Caco-2 (cell line): ENCODE measurements around the gene PLPPR3. TPM values are rescaled to one million over a fixed set of nuclear protein-coding genes. Genes with fewer than 3 reads are reported as not detected.

Experiments used
- Bru-seq: library from RNA; stranded (reverse); fragments of 400-500 nt; gene quantifications from one replicate; lab custom pipeline; 2021; lab: Mats Ljungman, UMichigan
- BruChase-seq, 2 experiments: library from RNA; stranded (reverse); fragments of 400-500 nt; gene quantifications; one replicate each; lab custom pipeline; 2021; lab: Mats Ljungman, UMichigan
- BruUV-seq: library from RNA; stranded (reverse); fragments of 400-500 nt; replicated peaks from 2 replicates; lab custom pipeline; 2021; lab: Mats Ljungman, UMichigan
- CTCF ChIA-PET: fragments of 300-600 bp; sonication (Branson Sonifier 250); formaldehyde crosslinking; loops from one replicate; lab custom pipeline; 2022; ENCODE audit warnings: antibody characterized with exemption; lab: Charles Lee
- POLR2A ChIA-PET: fragments of 300-600 bp; sonication (Branson Sonifier 250); formaldehyde crosslinking; loops from one replicate; lab custom pipeline; 2022; ENCODE audit warnings: antibody characterized with exemption; lab: Charles Lee
- DNase-seq, 2 experiments: peaks; one replicate each; pipeline versions ENCODE4 v3.0.0 to v3.0.0-alpha.2; 2020 to 2022
- H3K27me3 ChIP-seq: replicated peaks from 2 replicates; pipeline ENCODE4 v1.6.0; 2011; ENCODE audit warnings: low read length; ENCODE audit not compliant: control insufficient read depth, insufficient read depth
- H3K36me3 ChIP-seq: 2 replicates; pipeline ENCODE4 v1.5.1; 2011; ENCODE audit warnings: low read length; ENCODE audit not compliant: control insufficient read depth, insufficient read depth
- H3K4me1 ChIP-seq: fragments of 250-450 bp; sonication (Bioruptor Pico); 2 replicates; pipeline ENCODE4 v1.5.1; 2020; ENCODE audit warnings: mild to moderate bottlenecking
- H3K4me3 ChIP-seq: 2 replicates; pipeline ENCODE4 v1.5.1; 2011; ENCODE audit warnings: low read depth, mild to moderate bottlenecking, control low read depth, low read length
- H3K9me3 ChIP-seq: fragments of 250-450 bp; sonication (Bioruptor Pico); 2 replicates; pipeline ENCODE4 v1.5.1; 2020; ENCODE audit warnings: mild to moderate bottlenecking, moderate library complexity
- H3K27ac Mint-ChIP-seq: one replicate; pipeline ENCODE4 v1.8.0; 2022; ENCODE audit warnings: mixed read lengths; ENCODE audit not compliant: unreplicated experiment
- H3K27me3 Mint-ChIP-seq: one replicate; pipeline ENCODE4 v1.8.0; 2022; ENCODE audit warnings: mixed read lengths; ENCODE audit not compliant: insufficient read depth, unreplicated experiment
- H3K36me3 Mint-ChIP-seq: one replicate; pipeline ENCODE4 v1.8.0; 2022; ENCODE audit warnings: mild to moderate bottlenecking, mixed read lengths; ENCODE audit not compliant: insufficient read depth, unreplicated experiment
- H3K4me1 Mint-ChIP-seq: one replicate; pipeline ENCODE4 v1.8.0; 2022; ENCODE audit warnings: low read depth, mixed read lengths; ENCODE audit not compliant: unreplicated experiment
- H3K4me3 Mint-ChIP-seq: one replicate; pipeline ENCODE4 v1.8.0; 2022; ENCODE audit warnings: mild to moderate bottlenecking, moderate library complexity, mixed read lengths; ENCODE audit not compliant: unreplicated experiment
- H3K9me3 Mint-ChIP-seq: one replicate; pipeline ENCODE4 v1.8.0; 2022; ENCODE audit warnings: mixed read lengths; ENCODE audit not compliant: unreplicated experiment
- intact Hi-C: fragments of 100-400 bp; cut with micrococcal nuclease; formaldehyde crosslinking; loops from one replicate; pipeline ENCODE4 v1.10.0; 2022; ENCODE audit not compliant: unreplicated experiment
- long read RNA-seq: library from polyadenylated mRNA; stranded (forward); transcript quantifications from one replicate; pipeline ENCODE4 v2.0.0, GENCODE V29; 2022
- total RNA-seq: library from RNA; stranded (reverse); gene quantifications from 2 replicates; pipeline ENCODE4 v1.2.3, GENCODE V29; 2022
- TF ChIP-seq, protein P1 (sequence below), 2 experiments: fragments of 200-600 bp in 1 of 2; IDR thresholded peaks; 1 replicate in 1 of 2; 2 replicates in 1 of 2; pipeline versions ENCODE4 v1.5.1 to v1.8.0; 2011 to 2022; ENCODE audit warnings: antibody characterized with exemption in 1 of 2, control low read depth in 1 of 2, inconsistent platforms in 1 of 2, low read depth in 1 of 2, low read length in 1 of 2, mild to moderate bottlenecking in 1 of 2, moderate library complexity in 1 of 2; ENCODE audit not compliant: insufficient read depth in 1 of 2, severe bottlenecking in 1 of 2, unreplicated experiment in 1 of 2

Gene PLPPR3
- total RNA-seq (5.1 and 7.1 TPM in 2 replicates), Bru-seq, nascent RNA (percentile 18 among the genes with signal in this experiment), BruChase-seq, experiment 1, labeled RNA remaining after a 2-hour chase (percentile 19 among the genes with signal in this experiment), BruChase-seq, experiment 2, labeled RNA remaining after a 6-hour chase (percentile 18 among the genes with signal in this experiment)
- long read RNA-seq, partial matches to known transcripts, result 1 of 6 reads
- long read RNA-seq, other reads (novel, unspliced or antisense), result 1 of 6 reads

- Mint-ChIP-seq H3K4me1 (no peaks in the 10 kb centered on the region), H3K27ac (no peak within 1 kb of the TSS), H3K36me3 (peaks cover 20% of the 10 kb centered on the region), H3K9me3 (peaks cover under 1% of the 10 kb centered on the region), H3K4me3 (peak within 1 kb of the TSS; percentile 74), H3K27me3 (no peaks in the 10 kb centered on the region)
- TF ChIP-seq, protein P1, sequence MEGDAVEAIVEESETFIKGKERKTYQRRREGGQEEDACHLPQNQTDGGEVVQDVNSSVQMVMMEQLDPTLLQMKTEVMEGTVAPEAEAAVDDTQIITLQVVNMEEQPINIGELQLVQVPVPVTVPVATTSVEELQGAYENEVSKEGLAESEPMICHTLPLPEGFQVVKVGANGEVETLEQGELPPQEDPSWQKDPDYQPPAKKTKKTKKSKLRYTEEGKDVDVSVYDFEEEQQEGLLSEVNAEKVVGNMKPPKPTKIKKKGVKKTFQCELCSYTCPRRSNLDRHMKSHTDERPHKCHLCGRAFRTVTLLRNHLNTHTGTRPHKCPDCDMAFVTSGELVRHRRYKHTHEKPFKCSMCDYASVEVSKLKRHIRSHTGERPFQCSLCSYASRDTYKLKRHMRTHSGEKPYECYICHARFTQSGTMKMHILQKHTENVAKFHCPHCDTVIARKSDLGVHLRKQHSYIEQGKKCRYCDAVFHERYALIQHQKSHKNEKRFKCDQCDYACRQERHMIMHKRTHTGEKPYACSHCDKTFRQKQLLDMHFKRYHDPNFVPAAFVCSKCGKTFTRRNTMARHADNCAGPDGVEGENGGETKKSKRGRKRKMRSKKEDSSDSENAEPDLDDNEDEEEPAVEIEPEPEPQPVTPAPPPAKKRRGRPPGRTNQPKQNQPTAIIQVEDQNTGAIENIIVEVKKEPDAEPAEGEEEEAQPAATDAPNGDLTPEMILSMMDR (IDR thresholded peaks at IDR 0.05; ENCODE audit: insufficient read depth in 1 of 2, low read depth in 1 of 2, low read length in 1 of 2, severe bottlenecking in 1 of 2, unreplicated experiment in 1 of 2), result no peak
- POLR2A ChIA-PET, result no interaction called here
- no peaks in the 10 kb centered on the region for H3K4me1 ChIP-seq
- H3K27me3 ChIP-seq, result no peaks in the 10 kb centered on the region
- DNase-seq, result no peak
- no peaks in the 10 kb centered on the region for H3K36me3 ChIP-seq
- intact Hi-C loops, result no loop called here
- H3K4me3 ChIP-seq, result peak within 1 kb of the TSS; percentile 45
- CTCF ChIA-PET, result no interaction called here
- no peaks in the 10 kb centered on the region for H3K9me3 ChIP-seq
- BruUV-seq, result no TSS peak
Observed at GRCh38 chr19:821825-822503, at the start of gene PLPPR3. TSS of gene PLPPR3 (minus strand) at chr19:821955. CDS start at chr19:821559, 396 bp downstream.

GRCh38 chr19:870963-871401 is 49.2 kb upstream of the PLPPR3 start:
- H3K36me3 ChIP-seq, result peaks cover 8% of the 10 kb centered on the region
- H3K4me1 ChIP-seq, result no peaks in the 10 kb centered on the region; the same call in 1 of the 2 replicates
- H3K4me3 Mint-ChIP-seq, result no peak overlapping the region
- no peak for DNase-seq
- no peaks in the 10 kb centered on the region for H3K9me3 ChIP-seq
- intact Hi-C loops, result no loop called here
- peaks cover 79% of the 10 kb centered on the region for H3K36me3 Mint-ChIP-seq
- TF ChIP-seq, protein P1 (IDR thresholded peaks at IDR 0.05; ENCODE audit: insufficient read depth in 1 of 2, low read depth in 1 of 2, low read length in 1 of 2, severe bottlenecking in 1 of 2, unreplicated experiment in 1 of 2), result no peak
- peak overlapping the region; percentile 55 for H3K27ac Mint-ChIP-seq
- H3K9me3 Mint-ChIP-seq, result no peaks in the 10 kb centered on the region
- CTCF ChIA-PET, result no interaction called here
- no peak overlapping the region for H3K4me3 ChIP-seq
- H3K27me3 Mint-ChIP-seq, result no peaks in the 10 kb centered on the region
- BruUV-seq, result no TSS peak
- no peaks in the 10 kb centered on the region for H3K27me3 ChIP-seq
- no peaks in the 10 kb centered on the region for H3K4me1 Mint-ChIP-seq
- POLR2A ChIA-PET, result no interaction called here

GRCh38 chr19:870314-870713 is 48.6 kb upstream of the PLPPR3 start:
- no TSS peak for BruUV-seq
- TF ChIP-seq, protein P1 (IDR thresholded peaks at IDR 0.05; ENCODE audit: insufficient read depth in 1 of 2, low read depth in 1 of 2, low read length in 1 of 2, severe bottlenecking in 1 of 2, unreplicated experiment in 1 of 2), result no peak
- no peak for DNase-seq
- H3K4me1 Mint-ChIP-seq, result no peaks in the 10 kb centered on the region
- Histone ChIP-seq H3K27me3 (no peaks in the 10 kb centered on the region), H3K36me3 (peaks cover 8% of the 10 kb centered on the region), H3K4me3 (no peak overlapping the region), H3K9me3 (no peaks in the 10 kb centered on the region), H3K4me1 (no peaks in the 10 kb centered on the region; the same call in 1 of the 2 replicates)
- peak overlapping the region; percentile 61 for H3K27ac Mint-ChIP-seq
- no peaks in the 10 kb centered on the region for H3K27me3 Mint-ChIP-seq
- H3K9me3 Mint-ChIP-seq, result no peaks in the 10 kb centered on the region
- CTCF ChIA-PET, result no interaction called here
- POLR2A ChIA-PET, result no interaction called here
- H3K36me3 Mint-ChIP-seq, result peaks cover 79% of the 10 kb centered on the region
- intact Hi-C loops, result no loop called here
- H3K4me3 Mint-ChIP-seq, result peak overlapping the region; percentile 32
